AG04450 (cell line): ENCODE data around the gene VDAC1. TPM values are rescaled to one million over a fixed set of nuclear protein-coding genes. Genes with fewer than 3 reads are reported as not detected.

Experiments
- CTCF ChIA-PET: fragments of 300-600, 350-600 bp; formaldehyde crosslinking; extraction: SDS; loops from one replicate; lab custom pipeline; 2022; ENCODE audit warnings: antibody characterized with exemption, inconsistent platforms; lab: Charles Lee
- POLR2A ChIA-PET: fragments of 350-600 bp; formaldehyde crosslinking; extraction: SDS; loops from one replicate; lab custom pipeline; 2021; ENCODE audit warnings: antibody characterized with exemption, inconsistent platforms; lab: Yijun Ruan, JAX
- DNase-seq: peaks from one replicate; pipeline ENCODE4 v3.0.0-alpha.2; 2011; ENCODE audit warnings: low read depth, low spot score
- H3K27ac ChIP-seq: one replicate; pipeline ENCODE4 v1.5.1; 2012; ENCODE audit warnings: low read depth, low read length, control low read depth
- H3K27me3 ChIP-seq: one replicate; pipeline ENCODE4 v1.6.0; 2012; ENCODE audit warnings: low read length; ENCODE audit not compliant: control insufficient read depth, insufficient read depth
- H3K4me3 ChIP-seq: 2 replicates; pipeline ENCODE4 v1.5.1; 2011; ENCODE audit warnings: mild to moderate bottlenecking, low read depth, low read length, control low read depth
- H3K9me3 ChIP-seq: 2 replicates; pipeline ENCODE4 v1.5.1; 2012; ENCODE audit warnings: low read length; ENCODE audit not compliant: control insufficient read depth, insufficient read depth
- CTCF ChIP-seq: IDR thresholded peaks from 2 replicates; pipeline ENCODE4 v1.5.1; 2011; ENCODE audit warnings: low read depth, low read length, control low read depth, inconsistent platforms
- polyA plus RNA-seq: library from polyadenylated mRNA; depleted of rRNA; stranded (reverse); fragments of >200 nt; gene quantifications from 2 replicates; pipeline ENCODE4 v1.2.3, GENCODE V29; 2011

Gene VDAC1
- polyA plus RNA-seq, 1 experiment, result 262 TPM

DNA sequence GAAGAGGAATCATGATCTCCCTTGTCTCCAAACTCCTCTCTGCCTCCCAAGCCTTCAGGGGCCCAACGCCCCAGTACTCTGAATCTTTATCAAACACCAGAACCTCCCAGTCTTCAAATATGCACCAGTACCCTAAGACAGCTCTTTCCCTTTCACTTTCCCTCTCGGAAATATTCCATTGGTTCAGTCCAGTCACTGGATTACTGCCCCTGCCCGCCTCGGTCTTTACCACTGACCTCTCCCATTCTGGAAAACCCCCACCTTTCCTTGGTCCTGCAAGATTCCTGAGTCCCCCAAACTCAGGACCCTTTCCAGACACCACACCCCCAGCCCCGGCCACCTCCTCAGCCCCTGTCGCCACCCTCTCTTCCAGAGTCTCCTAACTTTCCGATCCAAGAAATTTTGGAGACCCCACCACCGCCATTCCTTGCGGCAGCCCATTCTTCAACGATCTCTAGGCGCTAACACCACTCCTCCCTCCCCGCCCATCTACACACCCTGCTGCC is 37.0 kb downstream of the VDAC1 start:
- Histone ChIP-seq H3K4me3 (peak overlapping the region; percentile 99), H3K27ac (peak overlapping the region; percentile 75), H3K9me3 (peaks cover 4% of the 10 kb centered on the region), H3K27me3 (no peaks in the 10 kb centered on the region)
- DNase-seq, result no peak
- ChIA-PET POLR2A (no interaction called here), CTCF (no interaction called here)
- TF ChIP-seq CTCF, result no peak

- no peak overlapping the region for H3K27ac ChIP-seq
- POLR2A ChIA-PET, result no interaction called here
- CTCF ChIA-PET, result interaction anchor here (1.4 kb wide), 1 partner anchor 13 kb away, joined by 7 read pairs; no protein-coding TSS in a partner anchor
These were observed 37.7 kb downstream of the VDAC1 start for GRCh38 chr5:133967124-133967523.

DNA sequence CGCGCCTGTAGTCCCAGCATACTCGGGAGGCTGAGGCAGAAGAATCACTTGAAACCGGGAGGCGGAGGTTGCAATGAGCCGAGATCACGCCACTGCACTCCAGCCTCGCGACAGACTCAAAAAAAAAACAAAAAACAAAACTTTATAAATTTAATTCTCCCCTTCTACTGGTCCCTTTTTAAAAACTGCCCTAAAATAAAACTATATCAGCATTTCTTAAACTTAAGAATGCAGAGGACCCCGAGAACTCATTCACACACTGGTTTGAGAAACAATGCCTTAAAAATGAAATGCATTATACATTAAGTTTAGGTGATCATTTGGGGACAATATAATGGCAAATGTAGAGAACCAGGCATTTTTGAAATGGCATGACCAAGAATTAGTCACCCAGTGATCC is 38.7 kb downstream of the VDAC1 start:
- Histone ChIP-seq H3K4me3 (no peak overlapping the region), H3K9me3 (peaks cover 4% of the 10 kb centered on the region), H3K27me3 (no peaks in the 10 kb centered on the region), H3K27ac (no peak overlapping the region)
- DNase-seq, result no peak
- POLR2A ChIA-PET, result no interaction called here
- CTCF ChIA-PET, result interaction anchor here (1.4 kb wide), 1 partner anchor 14 kb away, joined by 7 read pairs; no protein-coding TSS in a partner anchor
- no peak for TF ChIP-seq CTCF

More at GRCh38 chr5:133967124-133967523, 37.7 kb downstream of the VDAC1 start:
- Histone ChIP-seq H3K27me3 (no peaks in the 10 kb centered on the region), H3K4me3 (peak overlapping the region; percentile 99), H3K9me3 (peaks cover 4% of the 10 kb centered on the region)
- TF ChIP-seq CTCF, result no peak
- DNase-seq, result no peak

DNA sequence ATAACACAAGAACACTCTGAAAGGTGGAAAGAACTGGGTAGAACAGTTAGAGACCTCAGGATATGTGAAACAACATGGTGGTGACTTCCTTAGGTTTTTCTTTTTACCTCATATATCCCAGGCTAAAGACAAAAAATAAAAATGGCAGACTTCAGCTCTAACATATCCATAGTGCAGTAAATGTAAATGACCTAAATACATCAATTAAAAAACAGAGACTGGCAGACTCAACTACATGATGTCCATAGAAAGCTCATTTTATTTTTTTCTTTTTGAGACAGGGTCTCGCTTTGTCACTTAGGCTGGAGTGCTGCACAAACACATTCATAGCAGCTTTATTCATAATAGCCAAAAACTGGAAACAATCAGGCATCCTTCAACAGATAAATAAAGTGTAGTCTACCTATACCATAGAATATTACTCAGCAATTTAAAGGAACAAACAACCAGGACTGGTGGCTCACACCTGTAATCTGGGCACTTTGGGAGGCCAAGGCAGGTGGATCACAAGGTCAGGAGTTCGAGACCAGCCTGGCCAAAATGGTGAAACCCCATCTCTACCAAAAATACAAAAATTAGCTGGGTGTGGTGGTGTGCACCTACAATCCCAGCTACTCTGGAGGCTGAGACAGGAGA is 41.2 kb downstream of the VDAC1 start:
- Histone ChIP-seq H3K4me3 (no peak overlapping the region), H3K27ac (no peak overlapping the region), H3K27me3 (no peaks in the 10 kb centered on the region), H3K9me3 (peaks cover 4% of the 10 kb centered on the region)
- ChIA-PET POLR2A (interaction anchor here (1.0 kb wide), 1 partner anchor 10 kb away, joined by 3 read pairs; no protein-coding TSS in a partner anchor), CTCF (interaction anchor here (0.8 to 1.6 kb wide), 4 partner anchors 16 to 76 kb away, joined by 3 to 4 read pairs (median 3); no protein-coding TSS in a partner anchor)
- TF ChIP-seq CTCF, result no peak
- DNase-seq, result no peak

GRCh38 chr5:133962801-133963476 is 41.8 kb downstream of the VDAC1 start:
- Histone ChIP-seq H3K9me3 (peaks cover 4% of the 10 kb centered on the region; the same call in 1 of the 2 replicates), H3K4me3 (no peak overlapping the region), H3K27me3 (no peaks in the 10 kb centered on the region), H3K27ac (no peak overlapping the region)
- ChIA-PET CTCF (interaction anchor here (0.8 to 1.6 kb wide), 4 partner anchors 16 to 77 kb away, joined by 3 to 4 read pairs (median 3); no protein-coding TSS in a partner anchor), POLR2A (no interaction called here)
- TF ChIP-seq CTCF, result no peak
- no peak for DNase-seq
